PC-3 (cell line): Measurements from ENCODE around the gene TTC12. TPM values are rescaled to one million over a fixed set of nuclear protein-coding genes. Genes with fewer than 3 reads are reported as not detected.

ENCODE experiments used
- ATAC-seq: fragments of 200-7000 bp; cut with Tn5 transposase; 2 replicates; pipeline ENCODE4 v1.9.1; 2020; ENCODE audit warnings: mild to moderate bottlenecking, moderate library complexity
- BruUV-seq: library from RNA; stranded (reverse); fragments of 400-500 nt; replicated peaks from 2 replicates; lab custom pipeline; 2021; lab: Mats Ljungman, UMichigan
- CTCF ChIA-PET: fragments of 300-600 bp; sonication (Branson Sonifier 250); formaldehyde crosslinking; loops from one replicate; lab custom pipeline; 2022; ENCODE audit warnings: antibody characterized with exemption; lab: Charles Lee
- POLR2A ChIA-PET: fragments of 300-600 bp; sonication (Branson Sonifier 250); formaldehyde crosslinking; loops from one replicate; lab custom pipeline; 2022; ENCODE audit warnings: antibody characterized with exemption; ENCODE audit not compliant: unreplicated experiment; lab: Charles Lee
- DNase-seq: peaks from one replicate; pipeline ENCODE4 v3.0.0-alpha.2; 2015
- H2AFZ ChIP-seq: fragments of 300-600 bp; sonication (generic); 2 replicates; pipeline ENCODE4 v1.6.0; 2016; ENCODE audit warnings: antibody characterized with exemption, low read length
- H3F3A ChIP-seq: fragments of 300-600 bp; sonication (generic); one replicate; pipeline ENCODE4 v1.6.0; 2017; ENCODE audit warnings: antibody characterized with exemption, low read length, control low read depth, mild to moderate bottlenecking; ENCODE audit not compliant: unreplicated experiment
- H3K27ac ChIP-seq: fragments of 300-600 bp; sonication (generic); 2 replicates; pipeline ENCODE4 v1.5.1; 2016; ENCODE audit warnings: mild to moderate bottlenecking, low read length
- H3K27me3 ChIP-seq: fragments of 300-600 bp; sonication (generic); 2 replicates; pipeline ENCODE4 v1.6.1; 2016; ENCODE audit warnings: low read length, mixed read lengths
- H3K36me3 ChIP-seq: fragments of 300-600 bp; sonication (generic); 2 replicates; pipeline ENCODE4 v1.6.1; 2016; ENCODE audit warnings: low read depth, mixed run types, low read length, mixed read lengths
- H3K4me1 ChIP-seq: fragments of 300-600 bp; sonication (generic); 2 replicates; pipeline ENCODE4 v1.5.1; 2016; ENCODE audit warnings: low read length; ENCODE audit not compliant: insufficient read depth
- H3K4me2 ChIP-seq: fragments of 300-600 bp; sonication (generic); 2 replicates; pipeline ENCODE4 v1.6.0; 2016; ENCODE audit warnings: low read length
- H3K4me3 ChIP-seq: fragments of 300-600 bp; sonication (generic); 2 replicates; pipeline ENCODE4 v1.5.1; 2016; ENCODE audit warnings: mild to moderate bottlenecking, low read length, mixed read lengths
- H3K79me2 ChIP-seq: fragments of 300-600 bp; sonication (generic); 2 replicates; pipeline ENCODE4 v1.6.1; 2017; ENCODE audit warnings: low read length, mixed read lengths
- H3K9ac ChIP-seq: fragments of 300-600 bp; sonication (generic); 2 replicates; pipeline ENCODE4 v1.6.0; 2016; ENCODE audit warnings: mild to moderate bottlenecking, low read length
- H3K9me2 ChIP-seq: fragments of 300-600 bp; sonication (generic); replicated peaks from 2 replicates; pipeline ENCODE4 v1.6.1; 2016; ENCODE audit warnings: mixed run types, low read length, mixed read lengths
- H3K9me3 ChIP-seq: fragments of 300-600 bp; sonication (generic); 2 replicates; pipeline ENCODE4 v1.6.1; 2016; ENCODE audit warnings: low read length, mixed read lengths
- H4K20me1 ChIP-seq: fragments of 300-600 bp; sonication (generic); 2 replicates; pipeline ENCODE4 v1.6.1; 2016; ENCODE audit warnings: low read length, mixed read lengths
- EZH2 ChIP-seq: fragments of 300-600 bp; sonication (generic); IDR thresholded peaks from one replicate; pipeline ENCODE4 v1.6.1; 2017; ENCODE audit warnings: antibody characterized with exemption, mild to moderate bottlenecking, low read length; ENCODE audit not compliant: unreplicated experiment
- EZH2phosphoT487 ChIP-seq: fragments of 300-600 bp; sonication (generic); IDR thresholded peaks from 2 replicates; pipeline ENCODE4 v1.6.1; 2018; ENCODE audit warnings: mild to moderate bottlenecking, antibody characterized with exemption, low read length, borderline replicate concordance
- intact Hi-C: fragments of 100-400 bp; cut with micrococcal nuclease; formaldehyde crosslinking; loops from 2 replicates; pipeline ENCODE4 v1.9.0; 2023
- total RNA-seq: library from RNA; depleted of rRNA; stranded (reverse); fragments of >200 nt; gene quantifications from 2 replicates; pipeline ENCODE4 v1.2.3, GENCODE V29; 2014
- TF ChIP-seq, protein P1 (sequence below): fragments of 300-600 bp; sonication (generic); conservative IDR thresholded peaks from 2 replicates; pipeline ENCODE4 v1.5.1; 2017; ENCODE audit warnings: antibody characterized with exemption, low read depth, mild to moderate bottlenecking, low read length

TTC12 gene
- total RNA-seq, 1 experiment from 2014 or later = 13.1 TPM

DNA sequence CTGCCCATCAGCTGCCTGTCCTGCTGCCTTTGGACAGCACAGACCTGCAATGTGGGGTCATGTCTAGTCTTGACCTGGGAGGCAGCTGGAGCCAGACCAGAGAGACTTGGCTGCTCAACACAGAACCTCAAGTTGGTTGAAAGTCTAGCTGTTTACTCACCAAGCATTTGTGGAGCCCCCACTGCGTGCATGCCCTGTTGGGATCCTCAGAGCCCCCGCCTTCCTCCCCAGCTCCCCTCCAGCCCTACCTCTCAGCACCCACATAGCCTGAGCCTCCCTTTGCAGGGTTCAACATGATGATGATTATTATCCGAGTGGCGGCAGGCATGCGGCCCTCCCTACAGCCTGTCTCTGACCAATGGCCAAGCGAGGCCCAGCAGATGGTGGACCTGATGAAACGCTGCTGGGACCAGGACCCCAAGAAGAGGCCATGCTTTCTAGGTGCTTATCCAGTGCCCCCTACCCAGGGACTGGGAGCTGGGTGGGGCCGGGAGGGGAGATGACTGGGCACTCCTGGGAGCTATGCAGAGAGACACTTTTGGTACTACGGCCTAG, 81.5 kb downstream of the TTC12 start:
- H3K9ac ChIP-seq = no peak overlapping the region
- DNase-seq (no peak), ATAC-seq (no peak)
- TF ChIP-seq, protein P1, sequence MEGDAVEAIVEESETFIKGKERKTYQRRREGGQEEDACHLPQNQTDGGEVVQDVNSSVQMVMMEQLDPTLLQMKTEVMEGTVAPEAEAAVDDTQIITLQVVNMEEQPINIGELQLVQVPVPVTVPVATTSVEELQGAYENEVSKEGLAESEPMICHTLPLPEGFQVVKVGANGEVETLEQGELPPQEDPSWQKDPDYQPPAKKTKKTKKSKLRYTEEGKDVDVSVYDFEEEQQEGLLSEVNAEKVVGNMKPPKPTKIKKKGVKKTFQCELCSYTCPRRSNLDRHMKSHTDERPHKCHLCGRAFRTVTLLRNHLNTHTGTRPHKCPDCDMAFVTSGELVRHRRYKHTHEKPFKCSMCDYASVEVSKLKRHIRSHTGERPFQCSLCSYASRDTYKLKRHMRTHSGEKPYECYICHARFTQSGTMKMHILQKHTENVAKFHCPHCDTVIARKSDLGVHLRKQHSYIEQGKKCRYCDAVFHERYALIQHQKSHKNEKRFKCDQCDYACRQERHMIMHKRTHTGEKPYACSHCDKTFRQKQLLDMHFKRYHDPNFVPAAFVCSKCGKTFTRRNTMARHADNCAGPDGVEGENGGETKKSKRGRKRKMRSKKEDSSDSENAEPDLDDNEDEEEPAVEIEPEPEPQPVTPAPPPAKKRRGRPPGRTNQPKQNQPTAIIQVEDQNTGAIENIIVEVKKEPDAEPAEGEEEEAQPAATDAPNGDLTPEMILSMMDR = no peak
- TF ChIP-seq EZH2phosphoT487 (no peak), EZH2 (no peak)
- H3K79me2 ChIP-seq = no peaks in the 10 kb centered on the region
- H3K36me3 ChIP-seq = no peaks in the 10 kb centered on the region
- no peaks in the 10 kb centered on the region for H3F3A ChIP-seq
- no peaks in the 10 kb centered on the region for H3K9me2 ChIP-seq
- ChIA-PET CTCF (no interaction called here), POLR2A (no interaction called here)
- H3K4me1 ChIP-seq = no peaks in the 10 kb centered on the region
- H3K4me3 ChIP-seq = no peak overlapping the region
- intact Hi-C loops = no loop called here
- no peak overlapping the region for H3K27ac ChIP-seq
- H4K20me1 ChIP-seq = no peaks in the 10 kb centered on the region
- no peaks in the 10 kb centered on the region for H3K9me3 ChIP-seq
- H3K4me2 ChIP-seq = no peak overlapping the region
- peaks cover 13% of the 10 kb centered on the region; the same call in 1 of the 2 replicates for H3K27me3 ChIP-seq
- no TSS peak for BruUV-seq
- no peak overlapping the region for H2AFZ ChIP-seq

GRCh38 chr11:113396690-113397089, 82.3 kb downstream of the TTC12 start:
- Histone ChIP-seq H3K36me3 (no peaks in the 10 kb centered on the region), H2AFZ (no peak overlapping the region), H3K27me3 (peaks cover 13% of the 10 kb centered on the region; the same call in 1 of the 2 replicates), H3K9ac (no peak overlapping the region), H4K20me1 (no peaks in the 10 kb centered on the region), H3K4me3 (no peak overlapping the region), H3K79me2 (no peaks in the 10 kb centered on the region), H3K27ac (no peak overlapping the region), H3K9me3 (no peaks in the 10 kb centered on the region), H3F3A (no peaks in the 10 kb centered on the region), H3K4me2 (no peak overlapping the region), H3K4me1 (no peaks in the 10 kb centered on the region), H3K9me2 (no peaks in the 10 kb centered on the region)
- no TSS peak for BruUV-seq
- no peak for DNase-seq
- ChIA-PET POLR2A (no interaction called here), CTCF (no interaction called here)
- TF ChIP-seq EZH2 (no peak), EZH2phosphoT487 (no peak)
- TF ChIP-seq, protein P1 = no peak
- intact Hi-C loops = no loop called here
- ATAC-seq = no peak

- POLR2A ChIA-PET = no interaction called here
- H4K20me1 ChIP-seq = no peaks in the 10 kb centered on the region
- H3K4me2 ChIP-seq = no peak overlapping the region
- TF ChIP-seq EZH2 (no peak), EZH2phosphoT487 (no peak)
- TF ChIP-seq, protein P1 = no peak
- no peak for ATAC-seq
- H2AFZ ChIP-seq = no peak overlapping the region
- no peaks in the 10 kb centered on the region for H3F3A ChIP-seq
- no peak for DNase-seq
- H3K4me1 ChIP-seq = no peaks in the 10 kb centered on the region
- H3K9me2 ChIP-seq = no peaks in the 10 kb centered on the region
- H3K4me3 ChIP-seq = no peak overlapping the region
- peaks cover 9% of the 10 kb centered on the region; the same call in 1 of the 2 replicates for H3K27me3 ChIP-seq
- no peaks in the 10 kb centered on the region for H3K36me3 ChIP-seq
- BruUV-seq = no TSS peak
- no peak overlapping the region for H3K9ac ChIP-seq
- no peak overlapping the region for H3K27ac ChIP-seq
- intact Hi-C loops = no loop called here
- CTCF ChIA-PET = no interaction called here
- H3K79me2 ChIP-seq = no peaks in the 10 kb centered on the region
- H3K9me3 ChIP-seq = no peaks in the 10 kb centered on the region
Observed at GRCh38 chr11:113397212-113397611, 82.8 kb downstream of the TTC12 start.
